Measurements from ENCODE around the gene ZNF630.
"Not testable (repeated sequence)": the region's sequence is repeated elsewhere in the genome, so short reads cannot be mapped to it uniquely, and the experiment has no call there.

ZNF630 gene

DNA sequence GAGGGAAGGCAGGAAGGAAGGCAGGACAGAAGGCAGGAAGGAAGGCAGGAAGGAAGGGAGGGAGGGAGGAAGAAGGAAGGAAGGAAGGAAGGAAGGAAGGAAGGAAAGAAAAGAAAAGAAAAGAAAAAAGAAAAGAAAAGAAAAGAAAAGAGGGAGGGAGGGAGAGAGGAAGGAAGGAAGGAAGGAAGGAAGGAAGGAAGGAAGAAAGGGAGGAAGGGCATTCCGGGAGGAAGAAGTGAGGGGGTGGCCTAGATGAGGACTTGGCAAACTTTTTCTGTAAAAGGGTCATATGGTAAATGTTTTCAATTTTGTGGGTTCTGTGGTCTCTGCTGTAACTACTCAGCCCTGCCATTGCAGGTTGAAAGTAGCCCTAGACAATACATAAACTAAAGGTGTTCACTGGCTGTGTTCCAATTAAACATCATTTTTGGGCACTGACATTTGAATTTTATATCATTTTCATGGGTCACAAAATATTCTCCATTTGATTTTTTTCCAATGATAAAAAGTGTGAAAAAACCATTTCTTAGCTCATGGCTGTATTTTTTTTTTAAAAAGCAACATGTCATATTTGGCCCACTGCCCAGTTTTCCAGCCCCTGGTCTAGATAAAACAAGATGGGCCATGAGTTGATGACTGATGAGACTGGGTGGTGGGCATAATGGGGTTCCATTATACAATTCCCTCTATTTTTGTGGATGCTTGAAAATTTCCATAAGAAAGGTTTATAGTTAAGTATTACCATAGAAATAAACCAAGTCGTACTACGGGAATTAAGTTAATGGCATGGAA, 3.1 kb downstream of the ZNF630 start:
- H3K4me3 ChIP-seq (ENCODE audit: low read length): no peak overlapping the region
- no peaks in the 10 kb centered on the region for H3K27me3 ChIP-seq (ENCODE audit: control insufficient read depth, insufficient read depth, low read length)
- H3K9me3 ChIP-seq (ENCODE audit: control insufficient read depth, low read depth, low read length): peaks cover 31% of the 10 kb centered on the region
- H3K36me3 ChIP-seq (ENCODE audit: control insufficient read depth, low read depth, low read length): no peaks in the 10 kb centered on the region
- no peak overlapping the region for H3K9ac ChIP-seq (ENCODE audit: low read length)
- no peaks in the 10 kb centered on the region for H3K4me1 ChIP-seq (ENCODE audit: control insufficient read depth, low read depth, low read length)
- no peak overlapping the region for H3K27ac ChIP-seq (ENCODE audit: low read length)

- Histone ChIP-seq H3K4me1 (ENCODE audit: control insufficient read depth, low read depth, low read length) (no peaks in the 10 kb centered on the region), H3K4me3 (ENCODE audit: low read length) (no peak overlapping the region), H3K27ac (ENCODE audit: low read length) (no peak overlapping the region), H3K27me3 (ENCODE audit: control insufficient read depth, insufficient read depth, low read length) (no peaks in the 10 kb centered on the region), H3K36me3 (ENCODE audit: control insufficient read depth, low read depth, low read length) (no peaks in the 10 kb centered on the region), H3K9ac (ENCODE audit: low read length) (no peak overlapping the region), H3K9me3 (ENCODE audit: control insufficient read depth, low read depth, low read length) (peaks cover 24% of the 10 kb centered on the region)
Measured at GRCh38 chrX:48064261-48064660, 7.2 kb downstream of the ZNF630 start.

DNA sequence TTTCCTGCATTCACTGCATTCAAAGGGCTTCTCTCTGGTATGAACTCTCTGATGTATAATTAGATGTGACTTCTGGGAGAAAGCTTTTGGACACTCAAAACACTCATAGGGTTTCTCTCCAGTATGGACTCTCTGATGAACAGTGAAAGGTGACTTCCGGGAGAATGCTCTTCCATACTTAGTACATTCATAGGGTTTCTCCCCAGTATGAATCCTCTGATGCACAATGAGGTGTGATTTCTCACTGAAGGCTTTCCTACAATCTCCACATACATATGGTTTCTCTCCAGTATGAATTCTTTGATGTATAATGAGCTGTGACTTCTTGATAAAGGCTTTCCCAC, 12.2 kb downstream of the ZNF630 start:
- Histone ChIP-seq H3K27ac (ENCODE audit: low read length) (no peak overlapping the region), H3K27me3 (ENCODE audit: control insufficient read depth, insufficient read depth, low read length) (no peaks in the 10 kb centered on the region), H3K9ac (ENCODE audit: low read length) (no peak overlapping the region), H3K4me1 (ENCODE audit: control insufficient read depth, low read depth, low read length) (no peaks in the 10 kb centered on the region), H3K4me3 (ENCODE audit: low read length) (no peak overlapping the region), H3K9me3 (ENCODE audit: control insufficient read depth, low read depth, low read length) (peaks cover 29% of the 10 kb centered on the region), H3K36me3 (ENCODE audit: control insufficient read depth, low read depth, low read length) (no peaks in the 10 kb centered on the region)

- Histone ChIP-seq H3K4me1 (ENCODE audit: control insufficient read depth, low read depth, low read length) (no peaks in the 10 kb centered on the region), H3K9me3 (ENCODE audit: control insufficient read depth, low read depth, low read length) (peaks cover 28% of the 10 kb centered on the region), H3K27ac (ENCODE audit: low read length) (no peak overlapping the region), H3K36me3 (ENCODE audit: control insufficient read depth, low read depth, low read length) (no peaks in the 10 kb centered on the region), H3K9ac (ENCODE audit: low read length) (no peak overlapping the region), H3K4me3 (ENCODE audit: low read length) (no peak overlapping the region), H3K27me3 (ENCODE audit: control insufficient read depth, insufficient read depth, low read length) (no peaks in the 10 kb centered on the region)
Measured at GRCh38 chrX:48058621-48059295, 12.7 kb downstream of the ZNF630 start.

DNA sequence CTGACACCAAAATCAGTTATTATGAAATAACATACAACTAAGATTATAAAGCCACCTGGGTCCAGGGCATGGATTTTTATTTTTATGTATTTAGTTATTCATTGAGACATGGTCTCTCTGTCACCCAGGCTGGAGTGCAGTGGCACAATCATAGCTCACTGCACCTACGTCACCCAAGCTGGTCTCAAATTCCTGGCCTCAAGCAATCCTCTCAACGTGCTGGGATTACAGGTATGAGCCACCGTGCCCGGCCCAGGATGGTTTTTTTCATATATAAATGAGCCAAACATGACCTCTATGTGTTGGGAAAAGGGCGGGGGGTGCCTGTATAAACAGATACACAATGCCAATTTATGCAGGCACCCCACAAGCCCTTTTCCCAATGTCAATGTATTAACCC, 24.6 kb downstream of the ZNF630 start:
- Histone ChIP-seq H3K9me3 (ENCODE audit: control insufficient read depth, low read depth, low read length) (peaks cover 6% of the 10 kb centered on the region), H3K27me3 (ENCODE audit: control insufficient read depth, insufficient read depth, low read length) (no peaks in the 10 kb centered on the region), H3K9ac (ENCODE audit: low read length) (no peak overlapping the region), H3K4me1 (ENCODE audit: control insufficient read depth, low read depth, low read length) (no peaks in the 10 kb centered on the region), H3K4me3 (ENCODE audit: low read length) (no peak overlapping the region), H3K36me3 (ENCODE audit: control insufficient read depth, low read depth, low read length) (no peaks in the 10 kb centered on the region), H3K27ac (ENCODE audit: low read length) (no peak overlapping the region)

DNA sequence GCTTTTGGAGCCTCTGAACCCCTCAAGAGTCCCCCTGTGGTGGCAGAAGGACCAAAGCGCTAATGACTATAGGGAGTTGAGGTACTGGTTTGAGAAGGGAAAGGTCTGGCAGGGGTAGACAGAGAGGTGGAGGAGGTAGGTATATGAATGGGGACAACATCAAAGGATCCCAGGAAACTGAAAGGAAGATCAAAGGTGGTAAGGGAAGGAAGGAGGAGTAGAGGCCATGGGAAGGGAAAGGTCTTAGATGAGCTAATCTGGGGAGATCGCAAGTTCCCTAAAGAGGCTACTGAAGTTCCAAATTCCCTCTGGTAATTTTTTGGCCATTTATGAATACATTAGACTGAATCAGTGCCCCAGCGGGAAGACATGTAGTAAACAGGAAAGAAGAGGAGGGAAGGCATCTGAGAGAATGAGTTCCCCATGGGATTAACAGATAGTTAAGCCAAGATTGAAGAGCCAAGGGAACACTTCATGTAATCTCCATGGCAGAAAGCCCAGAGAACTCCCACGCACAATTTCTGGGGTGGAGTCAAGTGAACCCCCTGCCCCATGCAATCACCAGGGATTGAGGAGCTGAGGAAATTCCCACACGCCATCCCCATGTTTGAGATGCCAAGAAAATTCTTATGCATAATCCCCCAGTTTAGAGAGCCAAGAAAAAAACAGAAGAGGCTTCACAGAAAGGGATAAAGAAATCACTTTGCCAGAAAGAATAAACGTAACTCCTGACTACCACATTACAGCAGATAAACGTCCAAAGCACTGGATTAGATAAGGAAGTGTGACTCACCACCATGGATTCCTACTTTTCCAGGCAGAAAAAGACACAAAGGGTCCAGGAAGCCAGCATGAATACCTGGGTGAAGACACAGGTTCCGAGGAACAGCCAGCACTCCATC, 25.8 kb downstream of the ZNF630 start:
- Histone ChIP-seq H3K4me3 (ENCODE audit: low read length) (no peak overlapping the region), H3K27me3 (ENCODE audit: control insufficient read depth, insufficient read depth, low read length) (no peaks in the 10 kb centered on the region), H3K9me3 (ENCODE audit: control insufficient read depth, low read depth, low read length) (peaks cover 6% of the 10 kb centered on the region), H3K9ac (ENCODE audit: low read length) (no peak overlapping the region), H3K27ac (ENCODE audit: low read length) (no peak overlapping the region), H3K36me3 (ENCODE audit: control insufficient read depth, low read depth, low read length) (no peaks in the 10 kb centered on the region), H3K4me1 (ENCODE audit: control insufficient read depth, low read depth, low read length) (no peaks in the 10 kb centered on the region)

GRCh38 chrX:48043056-48043455, 28.4 kb downstream of the ZNF630 start:
- Histone ChIP-seq H3K9ac (ENCODE audit: low read length) (no peak overlapping the region), H3K9me3 (ENCODE audit: control insufficient read depth, low read depth, low read length) (peaks cover 6% of the 10 kb centered on the region), H3K27me3 (ENCODE audit: control insufficient read depth, insufficient read depth, low read length) (no peaks in the 10 kb centered on the region), H3K4me1 (ENCODE audit: control insufficient read depth, low read depth, low read length) (no peaks in the 10 kb centered on the region), H3K36me3 (ENCODE audit: control insufficient read depth, low read depth, low read length) (no peaks in the 10 kb centered on the region), H3K27ac (ENCODE audit: low read length) (no peak overlapping the region), H3K4me3 (ENCODE audit: low read length) (no peak overlapping the region)

GRCh38 chrX:48035891-48036290, 35.5 kb downstream of the ZNF630 start:
- H3K4me1 ChIP-seq (ENCODE audit: control insufficient read depth, low read depth, low read length): no peaks in the 10 kb centered on the region
- H3K27ac ChIP-seq (ENCODE audit: low read length): no peak overlapping the region
- no peak overlapping the region for H3K9ac ChIP-seq (ENCODE audit: low read length)
- H3K36me3 ChIP-seq (ENCODE audit: control insufficient read depth, low read depth, low read length): no peaks in the 10 kb centered on the region
- peaks cover 5% of the 10 kb centered on the region for H3K9me3 ChIP-seq (ENCODE audit: control insufficient read depth, low read depth, low read length)
- no peak overlapping the region for H3K4me3 ChIP-seq (ENCODE audit: low read length)
- no peaks in the 10 kb centered on the region for H3K27me3 ChIP-seq (ENCODE audit: control insufficient read depth, insufficient read depth, low read length)

GRCh38 chrX:48030641-48031173, 40.7 kb downstream of the ZNF630 start:
- not testable (repeated sequence) for H3K9ac ChIP-seq (ENCODE audit: low read length); H3K27ac ChIP-seq (ENCODE audit: low read length); H3K27me3 ChIP-seq (ENCODE audit: control insufficient read depth, insufficient read depth, low read length); H3K4me1 ChIP-seq (ENCODE audit: control insufficient read depth, low read depth, low read length); H3K4me3 ChIP-seq (ENCODE audit: low read length); H3K9me3 ChIP-seq (ENCODE audit: control insufficient read depth, low read depth, low read length); H3K36me3 ChIP-seq (ENCODE audit: control insufficient read depth, low read depth, low read length)

DNA sequence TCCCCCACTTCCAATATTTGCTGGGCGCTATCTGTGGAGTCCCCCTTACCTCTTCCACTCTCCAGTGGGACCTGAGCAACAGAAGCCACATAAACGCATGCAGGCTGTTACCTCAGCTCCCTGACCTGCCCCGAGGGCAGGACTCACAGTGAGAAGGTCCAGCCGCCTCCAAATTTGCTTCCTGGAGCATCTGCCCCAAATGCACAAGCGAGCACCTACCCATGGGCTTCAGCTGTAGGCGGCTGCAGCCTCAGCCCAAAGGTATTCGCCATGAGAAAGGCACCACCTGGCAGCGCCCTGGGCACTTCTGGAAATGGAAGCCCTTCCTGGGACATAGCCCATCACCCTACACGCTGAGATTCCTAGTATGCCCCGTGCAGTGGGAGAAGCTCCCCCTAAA, 41.2 kb downstream of the ZNF630 start:
- Histone ChIP-seq H3K9ac (ENCODE audit: low read length) (no peak overlapping the region), H3K36me3 (ENCODE audit: control insufficient read depth, low read depth, low read length) (no peaks in the 10 kb centered on the region), H3K9me3 (ENCODE audit: control insufficient read depth, low read depth, low read length) (peaks cover 5% of the 10 kb centered on the region), H3K4me1 (ENCODE audit: control insufficient read depth, low read depth, low read length) (no peaks in the 10 kb centered on the region), H3K27me3 (ENCODE audit: control insufficient read depth, insufficient read depth, low read length) (no peaks in the 10 kb centered on the region), H3K4me3 (ENCODE audit: low read length) (no peak overlapping the region), H3K27ac (ENCODE audit: low read length) (no peak overlapping the region)

DNA sequence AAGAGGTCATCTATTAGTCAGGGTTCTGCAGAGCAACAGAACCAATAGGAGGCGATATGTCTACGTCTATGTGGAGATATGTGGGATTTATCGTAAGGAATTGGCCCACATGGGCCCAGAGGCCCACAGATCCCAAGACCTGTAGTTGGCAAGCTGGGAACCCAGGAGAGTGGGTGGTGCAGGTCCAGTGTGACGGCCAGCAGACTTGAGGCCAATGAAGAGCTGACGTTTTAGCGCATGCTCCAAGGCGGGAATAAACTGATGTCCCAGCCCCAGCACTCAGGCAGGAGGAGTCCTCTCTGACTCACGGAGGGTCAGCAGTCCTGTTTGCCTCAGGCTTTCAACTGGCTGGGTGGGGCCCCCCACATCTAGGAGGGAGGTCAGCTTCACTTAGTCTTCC, 43.3 kb downstream of the ZNF630 start:
- Histone ChIP-seq H3K36me3 (ENCODE audit: control insufficient read depth, low read depth, low read length) (no peaks in the 10 kb centered on the region), H3K4me3 (ENCODE audit: low read length) (no peak overlapping the region), H3K9me3 (ENCODE audit: control insufficient read depth, low read depth, low read length) (peaks cover 2% of the 10 kb centered on the region), H3K4me1 (ENCODE audit: control insufficient read depth, low read depth, low read length) (no peaks in the 10 kb centered on the region), H3K27me3 (ENCODE audit: control insufficient read depth, insufficient read depth, low read length) (no peaks in the 10 kb centered on the region), H3K27ac (ENCODE audit: low read length) (no peak overlapping the region), H3K9ac (ENCODE audit: low read length) (no peak overlapping the region)

Measured in iPS-18a (cell line).